Breast epithelium (tissue), 3 donors: ENCODE data around the gene NEDD9.

ENCODE experiments used
- POLR2A ChIP-seq: fragments of 450-650 bp; IDR thresholded peaks from one replicate; pipeline ENCODE4 v1.6.1; 2016; ENCODE audit warnings: antibody characterized with exemption, mild to moderate bottlenecking, moderate library complexity
- TF ChIP-seq, protein P1 (sequence below), 3 donors: fragments of 450-650 bp; IDR thresholded peaks; one replicate each; pipeline ENCODE4 v1.5.1; 2016 to 2017; ENCODE audit warnings: antibody characterized with exemption in 3 of 3, mild to moderate bottlenecking in 3 of 3, moderate library complexity in 3 of 3

DNA sequence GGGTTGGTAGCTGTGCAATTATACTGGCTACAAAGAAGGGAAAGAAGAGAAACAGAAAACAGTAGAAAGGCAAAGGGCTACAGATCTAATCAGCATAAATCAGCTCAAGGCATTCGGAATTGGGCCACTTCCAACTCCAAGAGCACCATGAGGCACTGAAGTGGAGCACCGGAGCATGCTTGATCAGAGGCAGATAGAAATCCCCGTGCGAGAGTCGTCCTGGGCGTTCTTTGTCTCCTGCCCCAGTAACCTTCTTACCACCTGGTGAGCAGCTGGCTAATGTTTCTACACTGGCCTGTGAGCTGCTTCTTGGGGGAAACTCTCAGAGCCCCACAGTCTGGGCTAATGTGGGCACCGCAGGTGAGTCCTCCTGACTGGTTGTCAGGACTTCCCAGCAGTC is 16.7 kb downstream of the NEDD9 start:
- TF ChIP-seq, protein P1, sequence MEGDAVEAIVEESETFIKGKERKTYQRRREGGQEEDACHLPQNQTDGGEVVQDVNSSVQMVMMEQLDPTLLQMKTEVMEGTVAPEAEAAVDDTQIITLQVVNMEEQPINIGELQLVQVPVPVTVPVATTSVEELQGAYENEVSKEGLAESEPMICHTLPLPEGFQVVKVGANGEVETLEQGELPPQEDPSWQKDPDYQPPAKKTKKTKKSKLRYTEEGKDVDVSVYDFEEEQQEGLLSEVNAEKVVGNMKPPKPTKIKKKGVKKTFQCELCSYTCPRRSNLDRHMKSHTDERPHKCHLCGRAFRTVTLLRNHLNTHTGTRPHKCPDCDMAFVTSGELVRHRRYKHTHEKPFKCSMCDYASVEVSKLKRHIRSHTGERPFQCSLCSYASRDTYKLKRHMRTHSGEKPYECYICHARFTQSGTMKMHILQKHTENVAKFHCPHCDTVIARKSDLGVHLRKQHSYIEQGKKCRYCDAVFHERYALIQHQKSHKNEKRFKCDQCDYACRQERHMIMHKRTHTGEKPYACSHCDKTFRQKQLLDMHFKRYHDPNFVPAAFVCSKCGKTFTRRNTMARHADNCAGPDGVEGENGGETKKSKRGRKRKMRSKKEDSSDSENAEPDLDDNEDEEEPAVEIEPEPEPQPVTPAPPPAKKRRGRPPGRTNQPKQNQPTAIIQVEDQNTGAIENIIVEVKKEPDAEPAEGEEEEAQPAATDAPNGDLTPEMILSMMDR (IDR thresholded peaks at IDR 0.05): no peak
- TF ChIP-seq POLR2A: no peak
